AG04450 (cell line): Measurements from ENCODE around the gene HOMER3. TPM values are rescaled to one million over a fixed set of nuclear protein-coding genes. Genes with fewer than 3 reads are reported as not detected.
A peak's percentile ranks its signal among the peaks of the same experiment; 100 is the strongest.

ENCODE experiments used
- CTCF ChIA-PET: fragments of 300-600, 350-600 bp; formaldehyde crosslinking; extraction: SDS; loops from one replicate; lab custom pipeline; 2022; ENCODE audit warnings: antibody characterized with exemption, inconsistent platforms; lab: Charles Lee
- POLR2A ChIA-PET: fragments of 350-600 bp; formaldehyde crosslinking; extraction: SDS; loops from one replicate; lab custom pipeline; 2021; ENCODE audit warnings: antibody characterized with exemption, inconsistent platforms; lab: Yijun Ruan, JAX
- DNase-seq: peaks from one replicate; pipeline ENCODE4 v3.0.0-alpha.2; 2011; ENCODE audit warnings: low read depth, low spot score
- H3K27ac ChIP-seq: one replicate; pipeline ENCODE4 v1.5.1; 2012; ENCODE audit warnings: low read depth, low read length, control low read depth
- H3K27me3 ChIP-seq: one replicate; pipeline ENCODE4 v1.6.0; 2012; ENCODE audit warnings: low read length; ENCODE audit not compliant: control insufficient read depth, insufficient read depth
- H3K4me3 ChIP-seq: 2 replicates; pipeline ENCODE4 v1.5.1; 2011; ENCODE audit warnings: mild to moderate bottlenecking, low read depth, low read length, control low read depth
- H3K9me3 ChIP-seq: 2 replicates; pipeline ENCODE4 v1.5.1; 2012; ENCODE audit warnings: low read length; ENCODE audit not compliant: control insufficient read depth, insufficient read depth
- polyA plus RNA-seq: library from polyadenylated mRNA; depleted of rRNA; stranded (reverse); fragments of >200 nt; gene quantifications from 2 replicates; pipeline ENCODE4 v1.2.3, GENCODE V29; 2011
- TF ChIP-seq, protein P1 (sequence below): IDR thresholded peaks from 2 replicates; pipeline ENCODE4 v1.5.1; 2011; ENCODE audit warnings: low read depth, low read length, control low read depth, inconsistent platforms

The HOMER3 gene
- polyA plus RNA-seq, 1 experiment, result 29.0 TPM

GRCh38 chr19:18922228-18922985 lies 18.6 kb downstream of the HOMER3 start:
- CTCF ChIA-PET, result no interaction called here
- POLR2A ChIA-PET, result interaction anchor here (0.6 to 1.1 kb wide), 3 partner anchors 12 to 156 kb away, joined by 3 read pairs; no protein-coding TSS in a partner anchor

GRCh38 chr19:18921593-18921992 lies 19.4 kb downstream of the HOMER3 start:
- POLR2A ChIA-PET, result interaction anchor here (0.6 kb wide), 1 partner anchor 12 kb away, joined by 3 read pairs; no protein-coding TSS in a partner anchor
- no peaks in the 10 kb centered on the region; the same call in 1 of the 2 replicates for H3K9me3 ChIP-seq
- CTCF ChIA-PET, result no interaction called here
- H3K27ac ChIP-seq, result no peak overlapping the region
- TF ChIP-seq, protein P1, sequence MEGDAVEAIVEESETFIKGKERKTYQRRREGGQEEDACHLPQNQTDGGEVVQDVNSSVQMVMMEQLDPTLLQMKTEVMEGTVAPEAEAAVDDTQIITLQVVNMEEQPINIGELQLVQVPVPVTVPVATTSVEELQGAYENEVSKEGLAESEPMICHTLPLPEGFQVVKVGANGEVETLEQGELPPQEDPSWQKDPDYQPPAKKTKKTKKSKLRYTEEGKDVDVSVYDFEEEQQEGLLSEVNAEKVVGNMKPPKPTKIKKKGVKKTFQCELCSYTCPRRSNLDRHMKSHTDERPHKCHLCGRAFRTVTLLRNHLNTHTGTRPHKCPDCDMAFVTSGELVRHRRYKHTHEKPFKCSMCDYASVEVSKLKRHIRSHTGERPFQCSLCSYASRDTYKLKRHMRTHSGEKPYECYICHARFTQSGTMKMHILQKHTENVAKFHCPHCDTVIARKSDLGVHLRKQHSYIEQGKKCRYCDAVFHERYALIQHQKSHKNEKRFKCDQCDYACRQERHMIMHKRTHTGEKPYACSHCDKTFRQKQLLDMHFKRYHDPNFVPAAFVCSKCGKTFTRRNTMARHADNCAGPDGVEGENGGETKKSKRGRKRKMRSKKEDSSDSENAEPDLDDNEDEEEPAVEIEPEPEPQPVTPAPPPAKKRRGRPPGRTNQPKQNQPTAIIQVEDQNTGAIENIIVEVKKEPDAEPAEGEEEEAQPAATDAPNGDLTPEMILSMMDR, result no peak
- H3K27me3 ChIP-seq, result no peaks in the 10 kb centered on the region
- DNase-seq, result no peak
- no peak overlapping the region for H3K4me3 ChIP-seq

More at GRCh38 chr19:18922228-18922985, 18.6 kb downstream of the HOMER3 start:
- Histone ChIP-seq H3K4me3 (no peak overlapping the region), H3K27me3 (no peaks in the 10 kb centered on the region), H3K9me3 (no peaks in the 10 kb centered on the region; the same call in 1 of the 2 replicates), H3K27ac (no peak overlapping the region)
- TF ChIP-seq, protein P1, result no peak
- DNase-seq, result no peak

GRCh38 chr19:18920400-18920799 lies 20.6 kb downstream of the HOMER3 start:
- H3K27ac ChIP-seq, result no peak overlapping the region
- CTCF ChIA-PET, result no interaction called here
- H3K27me3 ChIP-seq, result no peaks in the 10 kb centered on the region
- DNase-seq, result no peak
- peak overlapping the region; percentile 100 for H3K4me3 ChIP-seq
- POLR2A ChIA-PET, result no interaction called here
- H3K9me3 ChIP-seq, result no peaks in the 10 kb centered on the region; the same call in 1 of the 2 replicates
- TF ChIP-seq, protein P1, result no peak

GRCh38 chr19:18919900-18920214 lies 21.2 kb downstream of the HOMER3 start:
- POLR2A ChIA-PET, result interaction anchor here (0.6 to 1.9 kb wide), 15 partner anchors 9 to 638 kb away, joined by 3 to 15 read pairs (median 5); partner anchors contain the start of genes CERS1, JUND and UBA52
- Histone ChIP-seq H3K27me3 (no peaks in the 10 kb centered on the region), H3K27ac (peak overlapping the region; percentile 61), H3K9me3 (no peaks in the 10 kb centered on the region; the same call in 1 of the 2 replicates), H3K4me3 (peak overlapping the region; percentile 100)
- DNase-seq, result no peak
- TF ChIP-seq, protein P1, result no peak
- CTCF ChIA-PET, result interaction anchor here (0.7 to 1.5 kb wide), 2 partner anchors 67 to 255 kb away, joined by 3 to 10 read pairs; no protein-coding TSS in a partner anchor
